Islet of Langerhans (tissue), 1 donor: Measurements from ENCODE around the gene SHTN1.

Experiments used
- FAIRE-seq: peaks from one replicate; lab custom pipeline; 2011; peaks lifted over from hg19 to GRCh38; lab: Jason Lieb, UNC

SHTN1 gene

DNA sequence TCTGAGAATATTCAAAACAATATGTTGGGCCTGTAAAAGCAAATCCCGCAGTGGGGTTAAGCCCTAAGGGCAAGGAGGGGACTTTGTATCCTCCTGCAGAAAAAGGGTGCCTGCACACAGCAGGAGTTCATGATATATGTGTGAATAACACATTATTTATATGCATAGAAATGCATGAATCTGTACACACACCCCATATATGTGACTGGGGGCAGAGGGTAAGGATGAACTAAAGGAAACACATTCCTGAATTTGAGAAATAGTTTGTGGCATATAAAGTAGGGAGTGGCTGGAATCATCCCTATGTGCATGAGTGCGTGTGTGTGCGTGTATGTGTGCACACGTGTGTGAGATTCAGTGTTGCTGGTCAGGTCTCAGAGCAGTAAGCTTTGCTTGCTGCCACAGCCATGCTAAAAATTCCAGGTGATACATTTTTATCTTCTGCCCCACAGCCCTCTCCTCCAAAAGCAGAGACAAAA lies 136.8 kb downstream of the SHTN1 start:
- no peak for FAIRE-seq

DNA sequence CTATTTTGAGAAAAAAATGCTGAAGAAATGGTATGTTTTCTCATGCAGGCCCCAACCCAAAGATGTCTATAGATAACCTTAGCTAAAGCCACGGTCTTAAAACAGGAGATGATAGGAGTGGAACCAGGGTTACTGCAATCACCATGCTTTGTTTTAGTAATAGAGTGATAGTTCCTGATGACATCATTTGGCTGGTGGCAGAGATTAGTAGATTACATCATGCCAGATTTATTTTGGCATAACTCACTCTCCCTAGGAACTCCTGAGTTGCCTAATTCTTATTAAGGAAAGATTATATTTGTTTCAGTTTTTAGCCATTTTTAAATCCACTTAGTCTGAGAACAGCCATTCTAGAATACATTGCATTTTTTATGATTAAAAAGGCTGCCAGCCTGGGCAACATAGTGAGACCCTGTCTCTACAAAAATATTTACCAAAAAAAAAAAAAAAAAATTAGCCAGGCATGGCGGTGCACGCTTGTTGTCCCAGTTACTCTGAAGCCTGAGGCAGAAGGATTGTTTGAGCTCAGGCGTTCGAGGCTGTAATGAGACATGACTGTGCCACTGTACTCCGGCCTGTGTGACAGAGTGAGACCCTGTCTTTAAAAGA lies 137.9 kb downstream of the SHTN1 start:
- no peak for FAIRE-seq

DNA sequence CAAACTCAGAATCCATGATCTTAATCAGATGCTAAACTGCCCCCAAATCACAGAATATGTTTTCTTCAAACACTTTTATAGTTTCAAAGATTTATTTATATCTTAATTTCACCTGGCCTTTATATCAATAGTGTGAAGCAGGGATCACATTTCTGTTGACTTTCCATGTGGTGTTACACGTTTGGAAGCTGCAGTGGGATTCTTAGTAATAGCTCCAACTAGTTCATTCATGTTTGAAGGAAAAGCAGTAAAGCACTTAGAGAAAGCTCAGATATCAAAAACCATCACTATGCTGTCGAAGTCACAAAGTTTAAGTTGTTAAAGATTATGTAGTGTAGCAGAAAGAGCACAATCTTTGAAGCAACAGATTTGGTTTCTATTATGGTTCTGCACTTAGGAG lies 138.9 kb downstream of the SHTN1 start:
- FAIRE-seq: no peak

DNA sequence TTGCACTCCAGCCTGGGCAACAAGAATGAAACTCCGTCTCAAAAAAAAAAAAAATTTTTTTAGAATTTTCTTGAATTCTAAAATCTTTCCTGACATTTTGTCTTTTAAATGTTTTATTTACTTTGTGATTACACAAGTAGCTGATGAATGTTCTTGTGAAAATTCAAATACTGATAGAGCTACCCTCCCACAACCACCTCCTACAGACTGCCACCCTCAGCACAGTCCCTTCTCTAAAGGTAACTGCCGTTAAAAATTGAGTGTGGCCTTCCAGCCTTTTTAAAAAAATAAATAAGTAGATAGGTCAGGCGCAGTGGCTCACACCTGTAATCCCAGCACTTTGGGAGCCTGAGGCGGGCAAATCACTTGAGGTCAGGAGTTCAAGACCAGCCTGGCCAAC lies 140.6 kb downstream of the SHTN1 start:
- no peak for FAIRE-seq

DNA sequence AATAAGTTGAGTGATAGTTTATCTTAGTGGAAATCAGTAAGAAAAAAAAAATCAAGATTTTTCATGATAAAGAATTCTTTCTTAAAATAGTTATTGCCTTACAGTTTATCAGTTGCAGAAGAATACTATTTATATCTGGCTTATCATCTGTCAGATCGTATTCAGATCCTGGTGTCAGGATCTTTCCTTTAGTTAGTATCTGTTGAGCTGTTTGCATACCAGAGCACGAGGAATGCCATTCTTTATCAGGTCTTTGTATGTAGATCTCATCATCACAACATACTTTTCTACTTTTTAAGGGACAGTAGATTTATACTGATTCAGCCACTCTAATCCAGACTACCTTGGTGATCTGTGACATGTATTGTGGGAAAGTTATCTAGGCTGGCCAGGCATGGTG lies 143.2 kb downstream of the SHTN1 start:
- FAIRE-seq: no peak

DNA sequence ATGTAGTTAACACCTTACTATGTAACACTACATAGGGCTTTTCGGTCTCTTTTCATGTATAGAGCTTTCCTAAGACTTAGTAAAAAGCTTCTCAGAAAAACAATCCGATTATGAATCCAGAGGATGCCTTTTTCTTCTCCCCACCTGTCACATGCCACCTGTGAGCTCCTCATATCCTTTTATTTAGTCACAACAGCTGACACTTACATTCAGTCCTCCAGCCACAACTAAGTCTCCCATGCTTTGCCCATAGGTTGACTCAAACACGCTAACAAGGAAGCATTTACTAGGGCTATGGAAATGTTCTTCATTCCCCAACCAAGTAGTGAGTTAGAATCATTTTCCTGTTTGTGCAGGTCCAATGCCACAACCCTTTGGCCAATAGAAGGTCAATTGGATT lies 147.8 kb downstream of the SHTN1 start:
- no peak for FAIRE-seq

DNA sequence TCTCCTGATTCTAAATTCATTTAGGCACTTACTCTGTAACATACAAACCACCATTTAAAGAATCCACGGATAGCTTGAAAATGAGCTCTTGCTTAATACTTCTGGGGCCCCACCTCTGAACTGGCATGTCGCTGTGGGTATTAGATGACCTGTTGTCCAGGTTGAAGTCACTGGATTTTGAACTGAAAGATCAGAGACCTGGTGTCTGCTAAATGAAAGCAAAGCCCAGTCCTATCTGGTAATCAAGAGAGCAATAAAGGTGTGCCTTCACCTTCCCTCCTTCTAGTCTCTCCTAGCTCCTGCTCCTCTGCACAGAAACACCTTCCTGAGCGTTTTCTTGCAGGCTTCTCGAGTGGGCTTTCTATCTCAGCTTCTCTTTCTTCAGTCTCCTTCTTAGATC lies 151.3 kb downstream of the SHTN1 start:
- no peak for FAIRE-seq

DNA sequence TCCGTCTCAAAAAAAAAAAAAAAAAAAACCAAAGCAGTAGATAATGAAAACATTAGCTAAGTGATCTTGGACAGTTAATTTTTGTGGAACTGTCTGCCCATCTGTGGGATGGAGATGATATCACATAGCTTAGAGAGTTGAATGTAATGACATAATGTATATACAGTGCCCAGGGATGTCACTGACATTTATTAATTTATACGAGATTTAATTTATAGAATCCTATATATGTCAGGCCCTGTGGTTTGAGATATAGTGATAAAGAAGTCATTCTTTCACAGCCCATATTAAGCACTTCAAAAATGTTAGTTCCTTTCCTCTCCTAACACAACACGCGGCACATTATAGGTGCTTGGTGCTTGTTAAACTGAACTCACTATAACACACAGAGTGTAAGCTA lies 151.7 kb downstream of the SHTN1 start:
- no peak for FAIRE-seq

DNA sequence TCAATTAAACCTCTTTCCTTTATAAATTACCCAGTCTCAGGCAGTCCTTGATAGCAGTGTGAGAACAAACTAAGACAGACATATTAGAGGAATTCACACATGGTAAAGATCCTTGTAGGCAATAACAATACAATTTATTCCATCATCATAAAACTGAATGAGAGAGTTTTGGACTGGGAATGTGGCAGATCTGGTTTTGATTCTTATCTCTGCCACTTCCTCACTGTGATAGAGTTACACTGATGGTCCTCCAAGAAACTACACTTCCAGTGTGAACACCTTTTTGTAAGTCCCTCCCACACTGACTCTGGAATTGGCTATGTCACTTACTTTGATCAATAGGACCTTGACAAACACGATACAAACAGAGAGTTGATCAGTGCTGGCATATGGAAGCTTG lies 152.7 kb downstream of the SHTN1 start:
- no peak for FAIRE-seq

DNA sequence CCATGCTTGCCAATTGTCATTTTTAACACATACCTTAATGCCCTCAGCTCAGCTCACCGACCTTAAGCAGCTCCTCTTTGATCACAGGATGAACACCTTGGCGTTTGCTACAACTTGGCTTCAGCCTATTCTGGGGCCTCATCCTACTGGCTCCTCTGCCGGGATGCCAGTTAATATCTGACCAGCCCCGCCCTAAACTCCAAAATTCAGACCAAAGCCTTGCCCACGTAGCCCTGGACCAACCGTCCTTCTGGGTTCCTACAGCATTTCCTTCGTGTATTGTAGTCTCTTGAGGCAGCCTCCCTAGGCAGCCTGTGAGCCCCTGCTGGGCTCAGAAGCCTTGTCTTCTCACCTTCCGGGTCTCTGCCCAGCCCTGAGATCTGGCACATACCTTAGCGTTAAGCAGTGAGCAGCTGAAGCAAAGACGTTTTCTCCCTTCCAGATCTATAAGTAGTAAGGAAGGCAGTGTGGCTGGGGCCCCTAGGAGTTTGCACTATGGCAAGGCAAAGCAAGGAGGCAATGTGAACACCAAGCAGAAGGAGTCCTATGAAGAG lies 154.9 kb downstream of the SHTN1 start:
- FAIRE-seq: no peak

DNA sequence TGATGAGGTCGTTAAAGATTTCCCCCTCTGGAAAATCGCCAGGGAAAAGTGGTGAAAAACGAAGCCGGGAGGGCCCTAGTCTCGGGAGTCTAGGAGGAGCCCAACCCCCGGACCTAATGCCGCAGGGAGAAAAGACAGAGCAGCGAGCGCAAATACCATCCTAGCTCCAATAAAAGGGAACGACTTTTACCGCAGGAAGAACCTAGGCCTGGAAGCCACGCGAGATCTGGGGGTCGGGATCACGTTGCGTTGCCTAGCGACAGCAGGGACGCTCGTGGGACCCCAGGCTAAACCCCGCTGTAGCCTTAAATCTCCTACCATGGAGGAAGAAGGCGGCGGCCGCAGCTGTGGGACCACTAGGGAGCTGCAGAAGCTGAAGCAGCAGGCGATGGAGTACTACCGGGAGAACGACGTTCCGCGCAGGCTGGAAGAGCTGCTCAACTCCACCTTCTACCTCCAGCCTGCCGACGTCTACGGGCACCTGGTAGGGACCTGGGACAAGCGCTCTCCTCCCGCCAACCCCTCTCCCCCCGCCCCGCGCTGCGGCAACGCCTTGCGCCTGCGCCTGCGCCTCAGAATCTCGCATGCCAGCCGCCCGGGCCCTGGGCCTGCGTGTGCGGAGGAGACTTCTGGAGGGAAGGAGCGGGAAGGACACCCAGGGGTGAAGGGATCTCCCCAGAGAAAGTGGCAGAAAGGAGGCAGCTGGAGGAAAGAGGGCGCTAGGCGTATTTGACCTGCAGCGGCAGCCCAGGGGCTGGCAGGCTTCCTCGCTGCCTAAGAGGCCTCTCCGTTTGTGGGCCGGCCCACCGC lies 155.5 kb downstream of the SHTN1 start, which contains the start of gene ENO4:
Gene ENO4 (plus strand): TSS at position 252 of the 810 bp plus-strand sequence. CDS start 68 bp downstream, at position 320.
- peak; percentile 21 for FAIRE-seq

DNA sequence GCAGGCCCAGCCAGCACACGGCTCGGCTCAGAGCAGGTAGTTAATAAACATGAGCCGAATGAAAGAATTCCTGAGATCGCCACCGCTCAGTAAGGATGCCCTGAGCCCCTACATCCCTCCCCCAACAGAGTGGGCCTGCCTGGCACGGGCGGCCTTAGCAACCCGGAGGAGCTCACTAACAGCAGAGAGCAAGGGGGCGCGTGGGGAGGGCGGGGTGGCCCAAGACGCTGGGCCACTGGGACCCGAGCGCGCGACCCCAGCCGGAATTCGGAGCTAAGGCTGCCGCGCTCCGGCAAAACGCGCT lies 156.1 kb downstream of the SHTN1 start:
- FAIRE-seq: no peak

DNA sequence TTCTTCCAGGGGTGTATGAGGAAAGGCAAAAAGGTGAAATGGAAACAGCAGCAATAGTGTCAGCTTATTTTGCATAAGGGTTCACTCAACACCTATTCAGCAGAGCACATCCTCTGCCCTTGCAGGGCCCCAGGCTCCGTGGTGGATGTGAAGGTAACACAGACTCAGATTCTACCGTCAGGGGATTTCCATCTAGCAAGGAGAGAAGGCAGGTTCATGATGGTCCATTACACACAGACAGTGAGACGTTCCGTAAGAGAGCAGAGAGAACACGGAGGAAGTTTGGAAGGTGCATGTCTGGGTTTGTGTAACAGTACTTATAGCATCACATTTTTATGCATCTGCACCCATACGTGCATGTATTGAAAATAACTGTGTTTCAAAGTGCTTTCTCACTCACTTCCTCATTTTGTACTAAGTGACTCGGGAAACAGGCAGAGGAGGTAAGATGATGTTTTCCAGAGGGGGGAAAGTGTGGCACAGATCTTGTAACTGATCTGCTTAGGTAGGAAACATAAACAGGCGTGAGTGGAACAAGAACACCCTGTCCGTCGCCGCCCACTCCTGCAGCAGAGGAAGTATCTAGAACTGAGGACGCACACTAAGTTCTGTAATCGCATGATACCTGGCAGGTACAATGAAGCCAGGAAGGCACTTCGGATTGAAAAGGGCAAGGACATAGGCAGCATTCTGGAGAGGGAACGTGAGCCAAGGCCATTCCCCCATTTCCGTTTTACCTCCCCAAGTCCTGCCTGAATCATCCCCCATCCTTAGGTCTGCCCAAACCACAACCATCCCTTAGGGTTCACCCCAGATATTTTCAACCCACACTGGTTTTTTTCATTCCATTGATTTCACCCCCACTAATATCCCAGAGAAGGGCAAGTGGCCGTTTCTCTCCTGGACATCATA lies 156.7 kb downstream of the SHTN1 start:
- FAIRE-seq: no peak

DNA sequence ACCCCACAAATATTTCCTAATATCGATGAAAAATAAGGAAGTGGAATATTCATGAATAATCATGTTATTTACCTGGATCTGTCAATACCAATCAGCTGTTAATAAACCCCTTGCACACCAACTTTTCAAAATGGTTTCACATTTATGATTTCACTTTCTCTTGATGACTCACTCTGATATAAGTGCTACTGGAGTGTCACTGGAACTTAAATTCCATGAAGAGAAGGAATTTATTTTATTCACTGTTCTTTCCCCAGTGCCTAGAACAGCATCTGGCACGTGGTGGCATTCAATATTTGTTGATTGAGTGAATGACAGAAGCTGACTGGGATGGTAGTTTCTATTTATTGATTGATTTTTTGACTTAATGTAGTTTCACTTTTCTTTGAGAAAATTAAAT lies 159.2 kb downstream of the SHTN1 start:
- no peak for FAIRE-seq

DNA sequence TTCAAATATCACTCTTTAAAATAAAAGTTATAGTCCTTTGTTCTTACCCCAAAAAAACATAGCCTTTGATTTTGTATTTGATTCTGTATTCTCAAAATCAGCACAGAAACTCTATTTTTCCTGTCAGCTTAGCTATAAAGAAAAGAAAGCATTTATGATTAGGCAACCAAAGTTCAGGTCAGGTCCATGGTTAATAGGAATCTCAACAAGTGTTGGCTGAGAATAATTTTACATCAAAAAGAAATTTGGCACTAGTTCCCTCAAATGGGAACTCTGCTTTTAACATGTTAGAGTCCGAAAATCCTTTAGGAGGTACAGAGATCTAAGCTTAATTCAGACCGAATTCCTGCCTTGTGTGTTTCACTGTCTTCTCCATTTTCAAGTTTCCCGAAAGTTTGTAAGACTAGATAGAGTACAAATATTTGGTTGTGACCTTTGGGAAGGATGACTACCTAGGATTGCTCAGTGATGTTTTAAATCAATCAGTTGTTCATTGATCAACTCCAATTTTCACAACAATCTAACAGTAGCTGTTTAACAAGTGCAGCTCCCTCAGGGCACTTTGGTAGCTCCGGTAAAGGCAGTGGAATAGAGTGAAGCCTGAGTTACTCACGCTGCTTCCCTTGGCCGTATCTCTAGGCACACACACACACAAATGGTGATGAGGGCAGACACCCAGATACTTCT lies 164.5 kb downstream of the SHTN1 start:
- FAIRE-seq: no peak

DNA sequence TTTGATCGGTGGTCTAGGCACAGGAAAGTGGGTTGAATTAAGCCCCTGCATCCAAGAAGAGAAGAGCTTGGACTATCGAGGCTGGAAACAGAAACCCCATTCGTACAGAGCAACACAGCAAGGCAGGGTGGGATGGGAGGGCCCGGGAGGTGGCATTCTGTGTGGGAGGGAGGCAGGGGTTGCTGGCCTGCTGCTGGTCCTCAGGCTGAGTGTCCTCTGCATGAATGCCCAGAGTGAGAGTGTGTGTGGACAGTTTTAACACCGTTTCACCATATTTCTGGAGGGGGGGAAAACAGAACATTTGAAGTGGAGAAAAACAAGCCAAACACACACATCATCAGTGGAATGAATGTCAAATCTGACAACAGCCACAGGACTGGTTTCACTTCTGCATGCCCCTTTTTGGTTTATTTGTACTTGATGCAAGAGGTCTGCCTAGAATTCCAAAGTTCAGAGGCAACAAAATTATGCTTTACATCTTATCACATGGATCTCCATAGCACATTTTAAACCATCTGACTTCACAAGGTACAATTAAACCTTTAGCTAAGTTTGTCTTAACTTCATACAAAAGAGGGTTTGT lies 166.8 kb downstream of the SHTN1 start:
- FAIRE-seq: no peak

DNA sequence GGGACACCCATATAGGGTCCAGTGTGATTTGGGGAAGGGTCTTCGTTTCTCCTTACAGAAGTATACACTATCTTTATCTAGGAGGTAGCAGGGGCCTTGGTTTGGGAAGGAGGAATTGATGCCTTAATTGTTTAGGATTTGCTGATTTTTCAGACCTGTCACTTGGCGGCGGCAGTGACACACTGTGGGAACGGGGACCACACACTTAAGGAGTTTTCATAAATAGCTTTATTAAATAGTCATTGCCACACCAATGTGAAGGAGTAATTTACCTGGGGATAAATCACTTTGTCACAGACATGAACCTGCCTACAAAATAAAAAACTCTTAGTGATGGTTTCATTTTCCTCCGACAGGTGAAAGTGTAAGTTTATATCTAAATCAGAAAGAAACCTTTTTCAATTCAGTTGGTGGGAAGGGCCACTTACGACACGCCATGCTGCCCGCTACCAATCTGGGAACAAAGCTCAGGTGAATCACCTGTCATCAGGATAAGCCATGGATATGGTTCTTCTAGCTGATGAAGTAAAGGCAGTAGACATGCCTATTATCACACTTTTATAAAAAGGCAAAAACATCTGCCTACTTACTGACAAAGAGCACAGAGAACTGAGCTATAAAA lies 168.0 kb downstream of the SHTN1 start:
- FAIRE-seq: no peak

DNA sequence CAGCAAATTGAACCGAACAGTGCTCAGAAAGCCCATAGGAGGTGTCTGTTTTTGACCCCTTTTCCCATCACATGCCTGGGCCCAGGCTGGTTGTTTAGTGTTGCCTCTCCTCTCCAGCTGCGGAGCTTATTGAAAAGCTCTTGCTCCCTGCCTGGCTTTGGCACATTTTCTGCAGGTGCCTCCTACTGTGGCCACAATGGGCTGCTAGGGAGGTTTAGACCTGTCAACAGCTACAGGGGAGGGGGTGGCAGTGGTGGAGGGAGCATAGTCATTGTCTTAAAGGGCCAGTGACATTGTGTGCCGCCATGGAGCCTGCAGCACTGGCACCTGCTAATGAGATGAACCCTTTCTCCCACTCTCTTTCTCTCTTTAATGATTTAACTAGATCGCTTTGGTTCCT lies 168.9 kb downstream of the SHTN1 start:
- no peak for FAIRE-seq

DNA sequence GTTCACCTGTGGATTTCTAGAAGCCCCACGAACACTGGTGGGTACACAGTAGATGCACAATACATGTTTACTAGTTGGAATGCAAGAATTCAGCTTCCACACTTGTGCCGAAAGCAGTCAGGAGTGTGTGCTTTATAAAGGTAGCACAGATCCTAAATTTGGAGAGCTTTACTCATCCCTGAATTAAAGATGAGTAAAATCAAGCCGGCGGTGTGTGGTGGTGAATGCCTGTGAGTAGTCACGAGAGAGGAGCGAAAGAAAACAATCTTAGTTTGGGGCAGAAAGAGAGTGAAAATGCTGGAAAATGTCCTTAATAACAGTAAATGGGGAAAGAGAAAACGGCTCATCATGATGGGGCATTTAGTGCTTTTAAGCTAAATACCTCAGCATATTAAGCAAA lies 169.3 kb downstream of the SHTN1 start:
- FAIRE-seq: no peak

DNA sequence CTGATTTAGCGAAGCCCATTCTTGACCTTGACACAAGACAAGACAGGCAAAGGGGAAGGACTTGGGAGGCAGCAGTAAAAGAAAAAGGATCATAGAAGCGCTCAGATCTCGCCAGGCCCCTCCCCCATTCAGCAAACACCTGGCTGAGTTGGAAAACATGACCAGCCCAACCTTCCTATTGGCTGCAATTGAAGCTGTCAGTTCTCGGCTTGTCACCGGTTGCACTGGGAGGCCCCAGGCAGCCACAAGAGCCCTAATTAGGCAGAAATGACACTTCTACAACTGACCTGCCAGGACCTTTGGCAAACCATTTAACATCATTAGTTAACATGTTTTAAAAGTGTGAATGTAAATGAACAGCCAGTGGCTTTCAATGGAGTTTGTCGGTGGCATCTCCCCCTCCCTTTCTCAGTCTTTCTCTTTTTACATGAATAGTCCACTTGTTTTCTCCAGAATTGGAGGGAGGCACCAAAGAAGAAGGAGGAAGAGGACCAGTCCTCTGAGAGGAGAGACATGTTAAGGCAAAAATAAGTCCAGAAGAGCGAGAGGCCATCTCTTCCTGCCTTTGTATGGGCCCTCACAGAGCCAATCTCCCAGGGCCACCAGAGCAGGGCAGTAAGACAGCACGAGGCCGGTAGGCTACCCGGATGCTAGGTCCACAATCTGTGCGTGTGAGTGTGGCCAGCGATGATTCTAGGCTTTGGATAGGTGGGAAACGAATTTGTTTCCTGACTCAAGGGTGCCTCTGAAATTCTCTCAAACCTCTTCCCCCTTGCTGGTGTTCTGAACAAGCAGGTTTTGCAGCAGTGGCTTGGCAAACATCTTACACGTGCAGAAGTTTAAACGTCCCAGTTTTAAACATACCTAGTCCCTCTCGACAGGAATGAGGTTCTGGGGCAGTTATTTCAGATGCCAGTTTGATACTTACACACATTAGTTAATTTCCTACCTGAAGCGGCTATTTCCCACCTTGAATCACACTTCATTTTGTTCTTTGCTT lies 170.7 kb downstream of the SHTN1 start:
- no peak for FAIRE-seq
